ENCODE data around the gene BICD2.

BICD2 gene

GRCh38 chr9:92726348-92726747 is 38.3 kb downstream of the BICD2 start:
- no peaks in the 10 kb centered on the region for H3K27me3 ChIP-seq (ENCODE audit: insufficient read depth, low read length)
- H3K4me3 ChIP-seq (ENCODE audit: low read depth, low read length), result no peak overlapping the region
- no peaks in the 10 kb centered on the region for H3K36me3 ChIP-seq (ENCODE audit: insufficient read depth, low read length)
- peaks cover 44% of the 10 kb centered on the region for H3K79me2 ChIP-seq (ENCODE audit: control insufficient read depth, insufficient read depth, low read length, unreplicated experiment)
- peaks cover 15% of the 10 kb centered on the region for H3K4me1 ChIP-seq (ENCODE audit: control insufficient read depth, insufficient read depth, low read length, unreplicated experiment)
- H2AFZ ChIP-seq (ENCODE audit: low read length, unreplicated experiment), result no peak overlapping the region
- no peak overlapping the region for H3K27ac ChIP-seq (ENCODE audit: low read depth, low read length)

DNA sequence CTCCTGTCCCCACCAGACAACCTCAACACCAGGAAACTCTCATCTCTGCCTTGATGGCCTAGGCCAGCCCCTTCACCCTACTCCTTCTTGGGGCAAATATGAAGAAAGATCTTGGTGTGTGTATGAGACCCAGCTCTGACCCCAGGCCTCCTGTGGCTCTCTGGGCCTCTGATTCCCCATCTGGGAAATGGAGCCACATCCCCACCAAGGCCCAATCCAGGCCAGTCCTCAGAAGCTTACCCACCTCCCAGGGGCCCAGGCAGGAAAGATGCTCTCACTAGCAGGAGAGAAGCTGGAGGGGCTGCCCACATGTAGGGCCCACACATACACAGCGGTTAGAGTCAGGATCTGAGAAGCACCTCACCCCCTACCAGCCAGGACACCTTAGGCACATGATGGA is 38.9 kb downstream of the BICD2 start:
- Histone ChIP-seq H2AFZ (ENCODE audit: low read length, unreplicated experiment) (no peak overlapping the region), H3K79me2 (ENCODE audit: control insufficient read depth, insufficient read depth, low read length, unreplicated experiment) (peaks cover 39% of the 10 kb centered on the region), H3K4me1 (ENCODE audit: control insufficient read depth, insufficient read depth, low read length, unreplicated experiment) (peaks cover 15% of the 10 kb centered on the region), H3K4me3 (ENCODE audit: low read depth, low read length) (no peak overlapping the region), H3K27me3 (ENCODE audit: insufficient read depth, low read length) (no peaks in the 10 kb centered on the region), H3K36me3 (ENCODE audit: insufficient read depth, low read length) (no peaks in the 10 kb centered on the region), H3K27ac (ENCODE audit: low read depth, low read length) (no peak overlapping the region)

- Histone ChIP-seq H3K27ac (ENCODE audit: low read depth, low read length) (no peak overlapping the region), H3K79me2 (ENCODE audit: control insufficient read depth, insufficient read depth, low read length, unreplicated experiment) (peaks cover 34% of the 10 kb centered on the region), H3K27me3 (ENCODE audit: insufficient read depth, low read length) (no peaks in the 10 kb centered on the region), H3K4me1 (ENCODE audit: control insufficient read depth, insufficient read depth, low read length, unreplicated experiment) (peaks cover 15% of the 10 kb centered on the region), H3K4me3 (ENCODE audit: low read depth, low read length) (no peak overlapping the region), H2AFZ (ENCODE audit: low read length, unreplicated experiment) (no peak overlapping the region), H3K36me3 (ENCODE audit: insufficient read depth, low read length) (no peaks in the 10 kb centered on the region)
Observed at GRCh38 chr9:92725266-92725545, 39.4 kb downstream of the BICD2 start.

- H3K79me2 ChIP-seq (ENCODE audit: control insufficient read depth, insufficient read depth, low read length, unreplicated experiment), result peaks cover 29% of the 10 kb centered on the region
- no peak overlapping the region for H2AFZ ChIP-seq (ENCODE audit: low read length, unreplicated experiment)
- H3K27me3 ChIP-seq (ENCODE audit: insufficient read depth, low read length), result no peaks in the 10 kb centered on the region
- H3K4me3 ChIP-seq (ENCODE audit: low read depth, low read length), result no peak overlapping the region
- H3K27ac ChIP-seq (ENCODE audit: low read depth, low read length), result no peak overlapping the region
- peaks cover 15% of the 10 kb centered on the region for H3K4me1 ChIP-seq (ENCODE audit: control insufficient read depth, insufficient read depth, low read length, unreplicated experiment)
- H3K36me3 ChIP-seq (ENCODE audit: insufficient read depth, low read length), result no peaks in the 10 kb centered on the region
Observed at GRCh38 chr9:92724528-92725265, 39.9 kb downstream of the BICD2 start.

DNA sequence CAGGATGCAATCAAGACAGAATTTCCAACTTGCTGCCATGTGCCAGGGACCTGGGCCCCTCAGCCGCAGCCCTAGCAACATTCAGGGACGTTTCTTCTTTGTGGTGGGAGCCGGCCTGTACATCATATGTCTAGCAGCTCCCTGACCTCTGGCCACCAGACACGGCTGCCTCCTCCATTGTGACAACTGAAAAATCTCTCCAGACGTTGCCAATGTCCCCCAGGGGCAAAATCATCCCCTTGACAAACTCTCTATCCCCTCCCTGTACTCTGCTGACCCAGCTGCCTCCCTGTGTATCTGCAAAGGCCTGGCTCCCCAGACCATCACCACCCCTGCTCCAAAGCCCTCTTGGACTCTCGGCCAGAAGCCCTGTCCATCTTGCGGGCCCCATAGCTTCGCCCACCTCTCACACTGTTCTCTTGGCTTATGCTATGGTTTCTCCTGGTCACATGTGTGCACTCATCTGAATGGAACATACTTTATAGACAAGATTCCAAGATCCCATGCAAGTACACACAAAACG is 40.8 kb downstream of the BICD2 start:
- Histone ChIP-seq H3K4me1 (ENCODE audit: control insufficient read depth, insufficient read depth, low read length, unreplicated experiment) (peaks cover 15% of the 10 kb centered on the region), H3K79me2 (ENCODE audit: control insufficient read depth, insufficient read depth, low read length, unreplicated experiment) (peaks cover 26% of the 10 kb centered on the region), H3K27me3 (ENCODE audit: insufficient read depth, low read length) (no peaks in the 10 kb centered on the region), H3K27ac (ENCODE audit: low read depth, low read length) (no peak overlapping the region), H3K36me3 (ENCODE audit: insufficient read depth, low read length) (no peaks in the 10 kb centered on the region), H3K4me3 (ENCODE audit: low read depth, low read length) (no peak overlapping the region), H2AFZ (ENCODE audit: low read length, unreplicated experiment) (no peak overlapping the region)

- peaks cover 23% of the 10 kb centered on the region for H3K79me2 ChIP-seq (ENCODE audit: control insufficient read depth, insufficient read depth, low read length, unreplicated experiment)
- H3K27me3 ChIP-seq (ENCODE audit: insufficient read depth, low read length), result no peaks in the 10 kb centered on the region
- H3K36me3 ChIP-seq (ENCODE audit: insufficient read depth, low read length), result no peaks in the 10 kb centered on the region
- no peak overlapping the region for H3K4me3 ChIP-seq (ENCODE audit: low read depth, low read length)
- H2AFZ ChIP-seq (ENCODE audit: low read length, unreplicated experiment), result no peak overlapping the region
- H3K4me1 ChIP-seq (ENCODE audit: control insufficient read depth, insufficient read depth, low read length, unreplicated experiment), result peaks cover 15% of the 10 kb centered on the region
- H3K27ac ChIP-seq (ENCODE audit: low read depth, low read length), result no peak overlapping the region
Observed at GRCh38 chr9:92723299-92723625, 41.4 kb downstream of the BICD2 start.

- Histone ChIP-seq H2AFZ (ENCODE audit: low read length, unreplicated experiment) (no peak overlapping the region), H3K79me2 (ENCODE audit: control insufficient read depth, insufficient read depth, low read length, unreplicated experiment) (peaks cover 22% of the 10 kb centered on the region), H3K4me3 (ENCODE audit: low read depth, low read length) (no peak overlapping the region), H3K4me1 (ENCODE audit: control insufficient read depth, insufficient read depth, low read length, unreplicated experiment) (peaks cover 11% of the 10 kb centered on the region), H3K27ac (ENCODE audit: low read depth, low read length) (no peak overlapping the region), H3K27me3 (ENCODE audit: insufficient read depth, low read length) (no peaks in the 10 kb centered on the region), H3K36me3 (ENCODE audit: insufficient read depth, low read length) (no peaks in the 10 kb centered on the region)
Observed at GRCh38 chr9:92722386-92723298, 42.0 kb downstream of the BICD2 start.

DNA sequence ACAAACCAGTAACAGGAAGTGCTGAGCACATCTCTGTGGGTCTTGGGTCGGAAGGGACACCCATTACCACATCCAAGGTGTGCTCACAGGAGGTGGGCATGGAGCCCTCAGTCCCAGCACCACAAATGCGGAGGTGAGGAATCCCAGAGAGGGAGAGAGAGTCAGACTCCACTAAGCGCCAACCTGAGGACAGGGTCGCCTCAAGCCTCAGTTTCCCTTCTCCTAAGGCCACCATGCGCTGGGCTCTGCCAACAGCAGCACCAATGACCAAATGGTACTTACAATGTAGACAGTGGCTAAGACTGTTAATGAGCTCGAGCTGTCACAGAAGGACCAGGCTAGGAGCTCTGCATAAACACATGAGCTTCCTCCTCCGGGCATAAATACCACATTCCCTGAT is 43.1 kb downstream of the BICD2 start:
- Histone ChIP-seq H3K36me3 (ENCODE audit: insufficient read depth, low read length) (no peaks in the 10 kb centered on the region), H3K27ac (ENCODE audit: low read depth, low read length) (no peak overlapping the region), H3K27me3 (ENCODE audit: insufficient read depth, low read length) (no peaks in the 10 kb centered on the region), H2AFZ (ENCODE audit: low read length, unreplicated experiment) (no peak overlapping the region), H3K79me2 (ENCODE audit: control insufficient read depth, insufficient read depth, low read length, unreplicated experiment) (peaks cover 15% of the 10 kb centered on the region), H3K4me3 (ENCODE audit: low read depth, low read length) (no peak overlapping the region), H3K4me1 (ENCODE audit: control insufficient read depth, insufficient read depth, low read length, unreplicated experiment) (no peaks in the 10 kb centered on the region)

DNA sequence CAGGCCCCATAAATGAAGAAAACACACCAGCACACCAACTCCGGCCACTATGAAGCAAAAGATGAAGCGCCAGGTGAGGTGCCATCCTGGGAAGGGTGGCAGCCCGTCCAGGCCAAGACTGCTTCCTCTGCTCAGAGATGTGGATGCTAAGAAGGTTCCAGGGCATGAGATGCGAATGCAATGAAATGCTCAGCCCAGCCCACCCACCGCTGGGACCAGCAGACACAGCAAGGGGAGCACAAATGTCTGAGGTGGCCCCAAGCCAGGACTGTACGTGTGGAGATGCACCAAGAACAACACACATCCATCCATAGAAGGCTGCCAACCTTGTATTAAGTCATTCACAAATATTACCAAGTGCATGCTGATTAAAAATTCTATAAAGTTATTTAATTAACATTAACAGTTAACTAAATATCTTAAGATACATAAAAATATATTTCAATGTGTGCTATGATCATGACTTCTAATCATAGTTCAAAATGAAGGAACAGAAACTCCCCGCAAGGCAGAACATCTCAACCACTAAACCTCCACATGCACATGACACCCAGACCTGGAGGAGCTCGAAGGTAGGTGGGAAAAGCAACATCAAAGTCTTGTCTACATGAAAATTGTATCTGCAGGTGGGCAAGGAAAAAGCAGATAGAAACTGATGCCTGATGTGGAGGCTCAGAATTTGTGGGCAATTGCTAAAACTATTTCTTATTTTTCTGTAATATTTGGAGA is 43.7 kb downstream of the BICD2 start:
- H2AFZ ChIP-seq (ENCODE audit: low read length, unreplicated experiment), result no peak overlapping the region
- no peaks in the 10 kb centered on the region for H3K27me3 ChIP-seq (ENCODE audit: insufficient read depth, low read length)
- no peak overlapping the region for H3K27ac ChIP-seq (ENCODE audit: low read depth, low read length)
- H3K79me2 ChIP-seq (ENCODE audit: control insufficient read depth, insufficient read depth, low read length, unreplicated experiment), result peaks cover 13% of the 10 kb centered on the region
- H3K4me1 ChIP-seq (ENCODE audit: control insufficient read depth, insufficient read depth, low read length, unreplicated experiment), result no peaks in the 10 kb centered on the region
- no peak overlapping the region for H3K4me3 ChIP-seq (ENCODE audit: low read depth, low read length)
- no peaks in the 10 kb centered on the region for H3K36me3 ChIP-seq (ENCODE audit: insufficient read depth, low read length)

GRCh38 chr9:92720209-92720765 is 44.3 kb downstream of the BICD2 start:
- no peak overlapping the region for H2AFZ ChIP-seq (ENCODE audit: low read length, unreplicated experiment)
- no peaks in the 10 kb centered on the region for H3K4me1 ChIP-seq (ENCODE audit: control insufficient read depth, insufficient read depth, low read length, unreplicated experiment)
- H3K27ac ChIP-seq (ENCODE audit: low read depth, low read length), result no peak overlapping the region
- no peaks in the 10 kb centered on the region for H3K27me3 ChIP-seq (ENCODE audit: insufficient read depth, low read length)
- peaks cover 4% of the 10 kb centered on the region; the same call in 1 of the 2 replicates for H3K36me3 ChIP-seq (ENCODE audit: insufficient read depth, low read length)
- H3K79me2 ChIP-seq (ENCODE audit: control insufficient read depth, insufficient read depth, low read length, unreplicated experiment), result peaks cover 6% of the 10 kb centered on the region
- no peak overlapping the region for H3K4me3 ChIP-seq (ENCODE audit: low read depth, low read length)

Data from ACC112 (cell line).